ENCODE data around the gene DAPK2.

The DAPK2 gene

DNA sequence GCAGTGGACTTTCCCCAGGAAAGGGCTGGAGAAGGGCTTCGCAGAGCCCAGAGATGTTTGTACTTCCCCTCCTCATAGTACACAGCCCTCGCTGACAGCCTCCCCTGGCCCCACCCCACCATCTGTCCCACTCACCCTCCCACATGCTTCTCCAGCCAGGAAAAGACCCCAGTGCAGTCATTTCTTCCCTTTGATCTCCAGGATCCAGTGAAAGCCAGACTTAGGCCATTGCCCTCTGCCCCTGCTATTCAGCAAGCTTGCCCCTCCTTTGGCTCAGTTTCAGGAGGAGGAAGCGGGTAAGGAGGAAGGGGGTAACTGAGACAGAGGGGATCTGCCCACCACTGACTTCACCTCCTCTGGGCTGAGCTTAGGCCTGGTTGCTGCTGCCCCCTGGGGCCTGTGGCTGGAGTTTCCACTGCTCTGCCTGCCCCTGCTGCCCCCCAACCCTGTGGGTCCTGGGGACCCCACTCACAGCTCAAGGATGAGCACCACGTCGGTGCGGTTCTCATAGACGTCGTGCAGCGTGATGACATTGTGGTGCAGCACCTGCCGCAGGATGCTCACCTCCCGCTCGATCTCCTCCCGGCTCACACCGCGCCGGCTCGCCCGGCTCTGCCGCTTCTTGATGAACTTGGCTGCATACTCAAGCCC lies 63.1 kb downstream of the DAPK2 start:
- DNase-seq (ENCODE audit: low read depth in 1 of 2, low spot score in 1 of 2): no peak
- in situ Hi-C loops (cut with HindIII; ENCODE audit: low pct_unique_long_range_greater_than_20kb, low sequenced_read_pairs): no loop called here
- TF ChIP-seq JUND (IDR thresholded peaks at IDR 0.05; ENCODE audit: low read depth): no peak

DNA sequence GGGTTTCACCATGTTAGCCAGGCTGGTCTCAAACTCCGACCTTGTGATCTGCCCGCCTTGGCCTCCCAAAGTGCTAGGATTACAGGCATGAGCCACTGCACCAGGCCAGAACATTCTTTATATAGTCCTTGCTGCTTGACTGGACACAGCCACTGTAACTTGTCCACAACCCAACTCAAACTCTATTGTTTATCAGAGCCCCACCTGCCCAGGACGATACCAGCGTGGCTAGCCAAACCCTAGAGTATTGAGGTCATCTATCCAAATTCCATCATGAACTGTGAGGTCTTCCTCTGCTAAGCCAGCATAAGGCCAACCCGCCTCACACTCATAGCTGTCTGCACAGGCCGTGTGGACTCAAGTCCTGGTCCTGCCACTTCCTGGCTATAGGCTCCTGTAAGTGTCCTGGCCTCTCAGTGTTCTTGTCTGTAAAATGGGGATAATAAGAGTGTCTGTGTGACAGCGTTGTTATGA lies 63.9 kb downstream of the DAPK2 start:
- DNase-seq (ENCODE audit: low read depth in 1 of 2, low spot score in 1 of 2): no peak
- in situ Hi-C loops (cut with HindIII; ENCODE audit: low pct_unique_long_range_greater_than_20kb, low sequenced_read_pairs): no loop called here
- no peak for TF ChIP-seq JUND (IDR thresholded peaks at IDR 0.05; ENCODE audit: low read depth)

DNA sequence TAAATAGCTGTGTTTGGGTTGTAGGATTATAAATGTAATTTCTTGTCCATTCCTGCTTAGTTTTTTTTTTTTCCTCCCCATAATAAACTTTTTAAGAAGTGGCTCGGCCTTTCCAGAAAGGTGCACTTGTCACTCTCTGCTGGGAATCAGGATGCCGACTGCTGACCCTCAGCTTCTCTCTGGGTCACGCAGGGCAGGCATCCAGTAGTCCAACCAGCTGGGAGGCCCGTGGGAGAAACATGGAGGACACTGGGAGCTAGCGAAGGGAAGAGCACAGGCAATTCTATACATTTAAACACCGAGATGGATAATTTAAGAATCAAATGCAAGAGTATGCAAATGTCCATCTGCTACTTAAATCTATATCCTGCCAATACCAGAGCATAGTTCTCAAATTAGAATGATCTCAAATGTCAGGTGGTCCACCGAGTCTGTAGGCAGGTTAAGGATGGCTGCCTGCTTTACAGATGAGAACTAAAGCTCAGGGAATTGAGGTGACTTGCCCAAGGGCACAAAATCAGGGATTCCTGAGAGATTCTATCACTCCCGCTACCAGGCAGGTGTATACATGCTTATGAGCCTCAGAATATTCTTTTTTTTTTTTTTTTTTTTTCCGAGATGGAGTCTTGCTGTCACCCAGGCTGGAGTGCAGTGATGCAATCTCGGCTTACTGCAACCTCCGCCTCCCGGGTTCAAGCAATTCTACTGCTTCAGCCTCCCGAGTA lies 64.5 kb downstream of the DAPK2 start:
- no peak for TF ChIP-seq JUND (IDR thresholded peaks at IDR 0.05; ENCODE audit: low read depth)
- in situ Hi-C loops (cut with HindIII; ENCODE audit: low pct_unique_long_range_greater_than_20kb, low sequenced_read_pairs): no loop called here
- peak in 1 of 2 experiments; percentile 13 for DNase-seq (ENCODE audit: low read depth in 1 of 2, low spot score in 1 of 2)

DNA sequence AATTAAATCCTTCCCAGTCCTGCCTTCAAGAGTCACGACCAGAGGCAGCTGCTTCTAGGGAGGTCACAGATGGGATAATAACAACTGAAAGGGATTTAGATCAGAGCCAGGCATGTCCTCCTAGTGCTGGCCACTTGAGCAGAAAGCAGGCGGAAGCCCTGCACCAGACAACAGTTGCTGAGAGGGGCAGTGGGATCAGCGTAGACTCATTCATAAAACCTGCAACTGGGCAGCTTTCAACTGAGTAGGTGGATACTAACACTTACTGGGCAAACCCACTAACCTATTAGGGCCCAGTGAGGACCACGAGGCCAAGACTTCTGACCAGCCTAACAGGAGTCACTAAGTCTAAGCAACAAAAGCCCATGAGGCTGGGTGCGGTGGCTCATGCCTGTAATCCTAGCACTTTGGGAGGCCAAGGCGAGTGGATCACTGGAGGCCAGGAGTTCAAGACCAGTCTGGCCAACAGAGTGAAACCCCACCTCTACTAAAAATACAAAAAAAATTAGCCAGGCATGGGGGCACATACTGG lies 67.0 kb downstream of the DAPK2 start:
- TF ChIP-seq JUND (IDR thresholded peaks at IDR 0.05; ENCODE audit: low read depth): no peak
- in situ Hi-C loops (cut with HindIII; ENCODE audit: low pct_unique_long_range_greater_than_20kb, low sequenced_read_pairs): no loop called here
- DNase-seq (ENCODE audit: low read depth in 1 of 2, low spot score in 1 of 2): no peak

DNA sequence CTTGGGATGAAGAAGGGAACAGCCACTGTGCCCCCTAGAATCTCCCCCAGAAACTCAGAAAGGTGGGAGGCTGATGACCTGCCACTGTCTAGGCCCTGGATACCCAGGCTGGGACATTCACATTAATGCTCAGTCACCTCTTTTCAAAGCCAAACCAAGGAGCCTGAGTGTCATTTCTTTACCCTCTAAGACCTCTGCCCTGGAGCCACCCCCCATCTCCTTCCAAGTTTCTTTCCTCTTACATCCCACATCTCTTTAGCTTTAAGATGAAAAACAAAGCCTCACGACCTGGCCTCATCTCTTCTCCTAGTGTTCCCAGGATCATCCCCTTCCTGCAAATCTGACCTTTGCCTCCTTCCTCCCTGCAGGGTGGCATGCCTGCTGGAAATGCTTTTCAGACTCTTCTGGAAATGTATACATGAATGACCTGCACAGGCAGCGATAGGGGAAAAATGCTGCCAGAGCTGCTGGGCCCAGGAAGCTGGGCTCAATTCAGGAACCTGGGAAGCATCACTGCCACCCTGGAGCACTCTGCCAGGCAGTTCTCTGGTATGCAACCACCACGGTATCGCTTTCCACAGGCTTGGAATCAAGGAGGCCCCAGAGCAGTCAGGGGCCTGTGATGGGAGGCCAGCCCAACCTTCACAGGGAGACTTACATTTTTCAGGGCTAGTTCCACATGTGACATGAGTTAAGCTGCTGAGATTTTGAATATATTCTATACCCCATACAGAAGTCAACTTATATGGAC lies 67.6 kb downstream of the DAPK2 start:
- no peak for DNase-seq (ENCODE audit: low read depth in 1 of 2, low spot score in 1 of 2)
- in situ Hi-C loops (cut with HindIII; ENCODE audit: low pct_unique_long_range_greater_than_20kb, low sequenced_read_pairs): no loop called here
- TF ChIP-seq JUND (IDR thresholded peaks at IDR 0.05; ENCODE audit: low read depth): no peak

DNA sequence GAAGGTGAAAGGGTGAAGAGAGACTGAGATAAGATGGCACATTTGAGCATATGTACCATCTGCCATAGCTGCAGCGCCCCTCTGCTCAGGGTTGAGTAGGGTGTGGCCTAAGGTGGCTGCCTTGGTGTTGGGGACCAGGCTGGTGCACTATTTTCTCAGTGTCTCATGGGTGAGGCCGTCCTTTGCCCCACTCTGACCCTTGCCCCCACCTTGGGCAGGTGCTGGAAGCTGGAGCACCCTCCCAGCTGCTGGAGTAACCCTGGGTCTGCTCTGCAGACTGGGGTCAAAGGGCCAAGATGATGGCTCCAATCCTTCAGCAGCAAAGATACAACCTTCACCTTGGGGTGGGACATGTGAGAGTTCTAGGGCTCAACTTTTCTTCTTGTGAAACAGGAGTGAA lies 69.2 kb downstream of the DAPK2 start:
- no peak for DNase-seq (ENCODE audit: low read depth in 1 of 2, low spot score in 1 of 2)
- TF ChIP-seq JUND (IDR thresholded peaks at IDR 0.05; ENCODE audit: low read depth): no peak
- in situ Hi-C loops (cut with HindIII; ENCODE audit: low pct_unique_long_range_greater_than_20kb, low sequenced_read_pairs): no loop called here

DNA sequence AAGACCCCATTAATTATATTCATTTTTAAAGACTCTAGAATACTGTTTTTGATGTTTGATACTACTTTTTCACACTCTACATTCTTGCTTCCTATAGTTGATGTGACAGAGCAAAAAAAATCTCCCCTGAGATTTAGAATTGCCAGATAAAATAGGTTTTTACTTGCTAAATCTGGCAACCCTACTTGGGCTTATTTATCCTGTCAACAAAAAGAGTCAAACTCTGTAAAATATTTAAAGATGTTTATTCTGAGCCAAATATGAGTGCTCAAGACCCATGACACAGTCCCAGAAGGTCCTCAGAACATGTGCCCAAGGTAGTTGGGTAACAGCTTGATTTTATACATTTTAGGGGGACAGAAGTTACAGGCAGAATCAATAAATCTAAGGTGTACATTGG lies 72.3 kb downstream of the DAPK2 start:
- in situ Hi-C loops (cut with HindIII; ENCODE audit: low pct_unique_long_range_greater_than_20kb, low sequenced_read_pairs): no loop called here
- no peak for DNase-seq (ENCODE audit: low read depth in 1 of 2, low spot score in 1 of 2)
- TF ChIP-seq JUND (IDR thresholded peaks at IDR 0.05; ENCODE audit: low read depth): no peak

DNA sequence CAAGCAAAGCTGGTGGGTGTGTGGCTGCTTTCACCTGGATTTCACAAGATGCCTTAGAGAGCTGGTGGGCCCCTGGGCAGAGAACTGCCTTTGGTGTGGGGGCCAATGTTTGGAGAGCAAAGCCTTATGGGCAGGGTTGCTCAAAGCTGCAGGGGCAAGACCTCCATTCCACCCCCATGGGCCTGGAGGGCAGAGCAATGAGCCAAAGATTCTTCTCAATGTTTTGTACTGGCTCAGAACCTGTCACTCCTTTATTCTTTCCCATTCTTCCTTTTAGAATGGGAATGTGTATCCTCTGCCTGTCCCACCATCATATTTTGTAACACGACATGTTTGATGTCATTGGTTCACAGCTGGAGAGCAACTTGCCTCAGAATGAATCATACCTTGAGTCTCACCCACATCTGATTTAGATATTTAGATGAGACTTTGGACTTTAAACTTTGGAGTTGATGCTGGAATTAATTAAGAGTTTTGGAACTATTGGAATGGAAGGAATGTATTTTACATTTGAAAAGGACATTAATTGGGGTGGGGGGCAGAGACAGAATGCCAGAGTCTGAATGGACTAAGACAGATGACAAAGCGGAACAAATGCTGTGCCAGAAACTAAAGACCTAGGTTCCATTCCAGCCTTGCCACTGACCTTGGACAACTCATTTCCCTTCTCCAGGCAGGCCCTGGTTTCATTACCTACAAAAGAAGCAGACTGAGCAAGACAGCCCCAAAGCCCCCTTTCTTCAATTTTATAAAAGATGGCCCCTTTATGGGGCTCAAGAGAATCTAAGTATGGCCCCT lies 72.9 kb downstream of the DAPK2 start:
- no peak for TF ChIP-seq JUND (IDR thresholded peaks at IDR 0.05; ENCODE audit: low read depth)
- DNase-seq (ENCODE audit: low read depth in 1 of 2, low spot score in 1 of 2): no peak
- in situ Hi-C loops (cut with HindIII; ENCODE audit: low pct_unique_long_range_greater_than_20kb, low sequenced_read_pairs): no loop called here

DNA sequence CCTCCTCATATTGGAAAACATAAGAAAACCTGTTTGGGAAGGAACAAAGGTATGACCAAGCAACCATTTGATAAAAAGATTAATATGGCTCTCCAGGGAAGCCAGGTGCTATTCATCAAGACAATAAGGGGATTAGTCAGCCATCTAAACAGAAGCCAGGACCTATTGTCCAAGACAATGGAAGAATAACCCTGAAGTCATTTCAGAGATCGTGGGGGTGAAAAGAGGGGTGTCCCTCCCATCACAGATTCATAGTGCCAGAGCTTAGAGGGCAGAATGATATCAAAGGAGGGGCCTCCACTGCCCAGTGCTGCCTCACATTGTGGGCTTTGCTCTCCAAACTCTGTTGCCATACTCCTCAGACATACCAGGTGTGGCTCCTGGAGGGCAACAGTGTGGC lies 73.5 kb downstream of the DAPK2 start:
- no peak for DNase-seq (ENCODE audit: low read depth in 1 of 2, low spot score in 1 of 2)
- in situ Hi-C loops (cut with HindIII; ENCODE audit: low pct_unique_long_range_greater_than_20kb, low sequenced_read_pairs): no loop called here
- no peak for TF ChIP-seq JUND (IDR thresholded peaks at IDR 0.05; ENCODE audit: low read depth)

DNA sequence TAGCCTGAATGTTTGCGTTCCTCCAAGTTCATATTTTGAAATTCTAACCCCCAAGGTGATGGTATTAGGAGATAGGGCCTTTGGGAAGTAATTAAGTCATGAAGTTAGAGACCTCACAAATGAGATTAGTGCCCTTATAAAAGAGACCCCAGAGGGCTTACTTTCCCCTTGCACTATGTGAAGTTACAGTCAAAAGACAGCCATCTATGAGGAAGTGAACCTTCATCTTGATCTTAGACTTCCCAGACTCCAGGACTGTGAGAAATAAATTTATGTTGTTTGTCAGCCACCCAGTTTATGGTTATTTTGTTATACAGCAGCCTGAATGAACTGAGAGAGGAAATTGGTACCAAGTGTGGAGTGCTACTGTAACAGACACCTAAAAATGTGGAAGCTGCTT lies 74.4 kb downstream of the DAPK2 start:
- no peak for DNase-seq (ENCODE audit: low read depth in 1 of 2, low spot score in 1 of 2)
- in situ Hi-C loops (cut with HindIII; ENCODE audit: low pct_unique_long_range_greater_than_20kb, low sequenced_read_pairs): no loop called here
- TF ChIP-seq JUND (IDR thresholded peaks at IDR 0.05; ENCODE audit: low read depth): no peak

DNA sequence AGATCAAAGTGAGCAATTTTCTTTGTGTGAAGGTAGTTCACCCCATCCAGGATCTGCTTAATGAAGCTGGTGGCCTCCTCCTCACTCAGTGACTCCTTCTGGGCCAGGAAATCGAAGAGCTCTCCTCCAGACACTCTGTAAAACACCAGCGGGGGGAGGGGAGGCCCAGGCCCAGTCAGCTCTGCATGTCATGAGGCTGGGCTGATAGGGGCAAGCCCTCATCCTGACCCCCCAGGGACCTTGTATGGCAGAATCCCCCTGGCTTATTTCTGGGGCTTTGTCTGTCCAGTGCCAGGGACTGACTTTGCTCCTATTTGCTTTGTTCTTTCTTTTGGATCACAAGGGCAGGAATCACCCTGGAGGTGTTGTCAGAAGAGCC lies 74.9 kb downstream of the DAPK2 start:
- DNase-seq (ENCODE audit: low read depth in 1 of 2, low spot score in 1 of 2): no peak
- in situ Hi-C loops (cut with HindIII; ENCODE audit: low pct_unique_long_range_greater_than_20kb, low sequenced_read_pairs): no loop called here
- no peak for TF ChIP-seq JUND (IDR thresholded peaks at IDR 0.05; ENCODE audit: low read depth)

Measured in T47D (cell line).